Caco-2 (cell line): Measurements from ENCODE around the gene CD82. TPM values are rescaled to one million over a fixed set of nuclear protein-coding genes. Genes with fewer than 3 reads are reported as not detected.

Experiments used
- BruUV-seq: library from RNA; stranded (reverse); fragments of 400-500 nt; replicated peaks from 2 replicates; lab custom pipeline; 2021; lab: Mats Ljungman, UMichigan
- CTCF ChIA-PET: fragments of 300-600 bp; sonication (Branson Sonifier 250); formaldehyde crosslinking; loops from one replicate; lab custom pipeline; 2022; ENCODE audit warnings: antibody characterized with exemption; lab: Charles Lee
- POLR2A ChIA-PET: fragments of 300-600 bp; sonication (Branson Sonifier 250); formaldehyde crosslinking; loops from one replicate; lab custom pipeline; 2022; ENCODE audit warnings: antibody characterized with exemption; lab: Charles Lee
- DNase-seq, 2 experiments: peaks; one replicate each; pipeline versions ENCODE4 v3.0.0 to v3.0.0-alpha.2; 2020 to 2022
- H3K27me3 ChIP-seq: replicated peaks from 2 replicates; pipeline ENCODE4 v1.6.0; 2011; ENCODE audit warnings: low read length; ENCODE audit not compliant: control insufficient read depth, insufficient read depth
- H3K36me3 ChIP-seq: 2 replicates; pipeline ENCODE4 v1.5.1; 2011; ENCODE audit warnings: low read length; ENCODE audit not compliant: control insufficient read depth, insufficient read depth
- H3K4me1 ChIP-seq: fragments of 250-450 bp; sonication (Bioruptor Pico); 2 replicates; pipeline ENCODE4 v1.5.1; 2020; ENCODE audit warnings: mild to moderate bottlenecking
- H3K4me3 ChIP-seq: 2 replicates; pipeline ENCODE4 v1.5.1; 2011; ENCODE audit warnings: low read depth, mild to moderate bottlenecking, control low read depth, low read length
- H3K9me3 ChIP-seq: fragments of 250-450 bp; sonication (Bioruptor Pico); 2 replicates; pipeline ENCODE4 v1.5.1; 2020; ENCODE audit warnings: mild to moderate bottlenecking, moderate library complexity
- H3K27ac Mint-ChIP-seq: one replicate; pipeline ENCODE4 v1.8.0; 2022; ENCODE audit warnings: mixed read lengths; ENCODE audit not compliant: unreplicated experiment
- H3K27me3 Mint-ChIP-seq: one replicate; pipeline ENCODE4 v1.8.0; 2022; ENCODE audit warnings: mixed read lengths; ENCODE audit not compliant: insufficient read depth, unreplicated experiment
- H3K36me3 Mint-ChIP-seq: one replicate; pipeline ENCODE4 v1.8.0; 2022; ENCODE audit warnings: mild to moderate bottlenecking, mixed read lengths; ENCODE audit not compliant: insufficient read depth, unreplicated experiment
- H3K4me1 Mint-ChIP-seq: one replicate; pipeline ENCODE4 v1.8.0; 2022; ENCODE audit warnings: low read depth, mixed read lengths; ENCODE audit not compliant: unreplicated experiment
- H3K4me3 Mint-ChIP-seq: one replicate; pipeline ENCODE4 v1.8.0; 2022; ENCODE audit warnings: mild to moderate bottlenecking, moderate library complexity, mixed read lengths; ENCODE audit not compliant: unreplicated experiment
- H3K9me3 Mint-ChIP-seq: one replicate; pipeline ENCODE4 v1.8.0; 2022; ENCODE audit warnings: mixed read lengths; ENCODE audit not compliant: unreplicated experiment
- intact Hi-C: fragments of 100-400 bp; cut with micrococcal nuclease; formaldehyde crosslinking; loops from one replicate; pipeline ENCODE4 v1.10.0; 2022; ENCODE audit not compliant: unreplicated experiment
- total RNA-seq: library from RNA; stranded (reverse); gene quantifications from 2 replicates; pipeline ENCODE4 v1.2.3, GENCODE V29; 2022
- TF ChIP-seq, protein P1 (sequence below), 2 experiments: fragments of 200-600 bp in 1 of 2; IDR thresholded peaks; 1 replicate in 1 of 2; 2 replicates in 1 of 2; pipeline versions ENCODE4 v1.5.1 to v1.8.0; 2011 to 2022; ENCODE audit warnings: antibody characterized with exemption in 1 of 2, control low read depth in 1 of 2, inconsistent platforms in 1 of 2, low read depth in 1 of 2, low read length in 1 of 2, mild to moderate bottlenecking in 1 of 2, moderate library complexity in 1 of 2; ENCODE audit not compliant: insufficient read depth in 1 of 2, severe bottlenecking in 1 of 2, unreplicated experiment in 1 of 2

The CD82 gene
- total RNA-seq, 1 experiment from 2014 or later, result 4.3 TPM

DNA sequence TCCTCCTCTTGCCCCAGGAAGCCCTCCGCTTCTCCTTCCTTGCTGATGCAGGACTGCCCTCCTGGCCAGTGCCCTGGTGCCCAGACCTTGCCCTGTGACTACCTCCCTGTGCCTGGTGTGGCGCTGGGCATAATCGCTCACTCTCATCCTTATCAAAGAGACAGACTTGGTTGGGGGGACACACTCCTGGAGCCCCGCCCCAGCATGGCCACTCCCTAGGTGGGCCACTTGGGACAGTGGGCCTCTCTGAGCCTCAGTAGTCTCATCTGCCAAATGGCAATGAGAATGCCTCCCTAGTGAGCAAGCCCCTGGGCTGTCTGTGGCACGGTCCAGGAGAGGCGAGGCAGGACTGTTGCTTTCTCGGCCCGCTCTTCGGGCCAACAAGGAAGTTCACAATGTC is 88.6 kb downstream of the CD82 start:
- Mint-ChIP-seq H3K27me3 (peaks cover 10% of the 10 kb centered on the region), H3K9me3 (no peaks in the 10 kb centered on the region), H3K4me3 (no peak overlapping the region), H3K27ac (no peak overlapping the region), H3K4me1 (no peaks in the 10 kb centered on the region), H3K36me3 (no peaks in the 10 kb centered on the region)
- no peak for DNase-seq
- ChIA-PET CTCF (no interaction called here), POLR2A (no interaction called here)
- 0 out of 2 replicates have a peak, but pooled peaks cover 4% of the 10 kb centered on the region for H3K4me1 ChIP-seq
- H3K9me3 ChIP-seq, result no peaks in the 10 kb centered on the region
- no peak overlapping the region for H3K4me3 ChIP-seq
- BruUV-seq, result no TSS peak
- intact Hi-C loops, result no loop called here
- TF ChIP-seq, protein P1, sequence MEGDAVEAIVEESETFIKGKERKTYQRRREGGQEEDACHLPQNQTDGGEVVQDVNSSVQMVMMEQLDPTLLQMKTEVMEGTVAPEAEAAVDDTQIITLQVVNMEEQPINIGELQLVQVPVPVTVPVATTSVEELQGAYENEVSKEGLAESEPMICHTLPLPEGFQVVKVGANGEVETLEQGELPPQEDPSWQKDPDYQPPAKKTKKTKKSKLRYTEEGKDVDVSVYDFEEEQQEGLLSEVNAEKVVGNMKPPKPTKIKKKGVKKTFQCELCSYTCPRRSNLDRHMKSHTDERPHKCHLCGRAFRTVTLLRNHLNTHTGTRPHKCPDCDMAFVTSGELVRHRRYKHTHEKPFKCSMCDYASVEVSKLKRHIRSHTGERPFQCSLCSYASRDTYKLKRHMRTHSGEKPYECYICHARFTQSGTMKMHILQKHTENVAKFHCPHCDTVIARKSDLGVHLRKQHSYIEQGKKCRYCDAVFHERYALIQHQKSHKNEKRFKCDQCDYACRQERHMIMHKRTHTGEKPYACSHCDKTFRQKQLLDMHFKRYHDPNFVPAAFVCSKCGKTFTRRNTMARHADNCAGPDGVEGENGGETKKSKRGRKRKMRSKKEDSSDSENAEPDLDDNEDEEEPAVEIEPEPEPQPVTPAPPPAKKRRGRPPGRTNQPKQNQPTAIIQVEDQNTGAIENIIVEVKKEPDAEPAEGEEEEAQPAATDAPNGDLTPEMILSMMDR (IDR thresholded peaks at IDR 0.05; ENCODE audit: insufficient read depth in 1 of 2, low read depth in 1 of 2, low read length in 1 of 2, severe bottlenecking in 1 of 2, unreplicated experiment in 1 of 2), result no peak
- no peaks in the 10 kb centered on the region for H3K36me3 ChIP-seq
- H3K27me3 ChIP-seq, result no peaks in the 10 kb centered on the region

DNA sequence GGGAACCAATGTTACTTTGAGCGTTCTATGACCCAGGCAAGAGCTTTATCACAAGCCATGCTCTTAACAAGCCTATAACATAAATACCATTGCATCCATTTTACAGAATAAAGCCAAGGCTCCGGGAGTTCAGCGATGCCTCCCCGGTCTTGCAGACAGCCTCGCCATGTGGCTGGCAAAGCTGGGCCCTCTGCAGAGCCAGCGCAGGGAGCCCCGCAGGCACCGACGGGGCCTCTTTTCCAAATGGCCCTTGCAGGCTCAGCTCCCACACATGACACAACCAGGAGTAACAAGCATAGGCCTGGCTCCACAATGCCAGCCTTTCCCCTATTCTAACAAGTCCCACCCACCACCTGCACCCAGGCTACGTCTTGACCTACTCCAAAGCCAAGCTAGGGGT is 89.1 kb downstream of the CD82 start:
- Histone ChIP-seq H3K4me1 (0 out of 2 replicates have a peak, but pooled peaks cover 4% of the 10 kb centered on the region), H3K4me3 (no peak overlapping the region), H3K9me3 (no peaks in the 10 kb centered on the region), H3K36me3 (no peaks in the 10 kb centered on the region), H3K27me3 (no peaks in the 10 kb centered on the region)
- POLR2A ChIA-PET, result no interaction called here
- CTCF ChIA-PET, result no interaction called here
- TF ChIP-seq, protein P1 (IDR thresholded peaks at IDR 0.05; ENCODE audit: insufficient read depth in 1 of 2, low read depth in 1 of 2, low read length in 1 of 2, severe bottlenecking in 1 of 2, unreplicated experiment in 1 of 2), result no peak
- Mint-ChIP-seq H3K27me3 (peaks cover 12% of the 10 kb centered on the region), H3K4me3 (no peak overlapping the region), H3K9me3 (no peaks in the 10 kb centered on the region), H3K4me1 (no peaks in the 10 kb centered on the region), H3K36me3 (no peaks in the 10 kb centered on the region), H3K27ac (no peak overlapping the region)
- intact Hi-C loops, result no loop called here
- DNase-seq, result no peak
- BruUV-seq, result no TSS peak

DNA sequence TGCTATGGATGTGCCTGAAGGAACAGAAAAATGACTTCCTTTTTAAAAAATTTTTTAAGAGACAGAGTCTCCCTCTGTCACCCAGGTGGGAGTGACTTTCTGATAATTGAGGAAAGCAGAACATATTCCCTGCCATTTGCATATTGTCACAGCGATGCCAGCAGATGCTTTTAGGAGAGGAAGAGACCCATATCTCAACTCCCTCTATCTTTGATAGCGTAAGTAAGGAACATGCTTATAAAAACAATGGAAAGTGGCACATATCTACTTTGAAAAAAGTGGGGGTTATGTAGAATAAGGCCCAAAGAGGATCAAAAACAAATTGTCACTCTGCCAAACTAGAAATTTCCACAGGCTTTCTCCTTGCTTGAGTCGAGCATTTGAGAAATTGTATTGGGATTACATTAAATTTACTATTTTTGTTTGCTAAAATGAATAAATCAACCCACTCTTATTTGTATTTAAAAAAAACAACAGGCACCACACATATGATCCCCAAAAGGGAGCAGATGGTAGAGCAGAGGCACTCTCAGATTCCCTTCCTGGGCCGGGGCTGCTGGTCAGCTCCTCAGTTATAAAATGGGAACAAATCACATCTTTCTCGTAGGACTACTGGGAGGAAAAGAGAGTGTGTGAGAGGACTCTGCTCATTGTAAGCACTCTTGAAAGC is 92.5 kb downstream of the CD82 start:
- Mint-ChIP-seq H3K9me3 (no peaks in the 10 kb centered on the region), H3K4me1 (no peaks in the 10 kb centered on the region), H3K4me3 (no peak overlapping the region), H3K27ac (no peak overlapping the region), H3K27me3 (peaks cover 15% of the 10 kb centered on the region), H3K36me3 (no peaks in the 10 kb centered on the region)
- ChIA-PET POLR2A (no interaction called here), CTCF (interaction anchor here (0.7 to 0.9 kb wide), 2 partner anchors 237 to 253 kb away, joined by 3 to 5 read pairs; no protein-coding TSS in a partner anchor)
- H3K27me3 ChIP-seq, result no peaks in the 10 kb centered on the region
- no peaks in the 10 kb centered on the region for H3K36me3 ChIP-seq
- TF ChIP-seq, protein P1 (IDR thresholded peaks at IDR 0.05; ENCODE audit: insufficient read depth in 1 of 2, low read depth in 1 of 2, low read length in 1 of 2, severe bottlenecking in 1 of 2, unreplicated experiment in 1 of 2), result no peak
- no TSS peak for BruUV-seq
- no peak for DNase-seq
- intact Hi-C loops, result no loop called here
- no peaks in the 10 kb centered on the region for H3K4me1 ChIP-seq
- H3K4me3 ChIP-seq, result no peak overlapping the region
- H3K9me3 ChIP-seq, result no peaks in the 10 kb centered on the region
